Measurements from ENCODE around the gene ORC5. TPM values are rescaled to one million over a fixed set of nuclear protein-coding genes. Genes with fewer than 3 reads are reported as not detected.

The ORC5 gene
- total RNA-seq, 1 experiment from 2014 or later = 25.9 TPM

GRCh38 chr7:104111271-104111670 is 96.5 kb downstream of the ORC5 start:
- Histone ChIP-seq H3K27me3 (ENCODE audit: insufficient read depth, low read length) (no peaks in the 10 kb centered on the region), H4K91ac (ENCODE audit: insufficient read length, low read depth, low read length) (no peak overlapping the region), H2BK15ac (ENCODE audit: low read depth, low read length) (no peak overlapping the region), H3K79me2 (ENCODE audit: insufficient read depth, low read length) (no peaks in the 10 kb centered on the region), H2BK12ac (ENCODE audit: insufficient read length, low read depth, low read length) (no peak overlapping the region), H3K27ac (ENCODE audit: insufficient read length, low read depth, low read length) (no peak overlapping the region), H3K4ac (ENCODE audit: low read depth, low read length) (no peak overlapping the region), H2BK20ac (ENCODE audit: low read depth, low read length, poor library complexity, severe bottlenecking) (no peak overlapping the region), H3K56ac (ENCODE audit: insufficient read length, low read depth, low read length) (no peak overlapping the region), H3K79me1 (ENCODE audit: insufficient read depth, low read depth, low read length, poor library complexity, severe bottlenecking) (no peaks in the 10 kb centered on the region), H3K4me1 (ENCODE audit: insufficient read depth, low read length) (no peaks in the 10 kb centered on the region), H2AK5ac (ENCODE audit: insufficient read length, low read length) (no peak overlapping the region), H3K14ac (ENCODE audit: insufficient read depth, low read length) (no peak overlapping the region), H4K5ac (ENCODE audit: insufficient read length, low read depth, low read length) (no peak overlapping the region), H3K23ac (ENCODE audit: insufficient read length, low read depth, low read length) (no peak overlapping the region), H3T11ph (ENCODE audit: low read length) (no peak overlapping the region), H3K4me2 (ENCODE audit: insufficient read depth, insufficient read length, low read length) (no peak overlapping the region), H2BK5ac (ENCODE audit: insufficient read length, low read length) (no peak overlapping the region), H3K9me3 (ENCODE audit: control insufficient read depth, low read depth, low read length) (no peaks in the 10 kb centered on the region), H3K9ac (ENCODE audit: extremely low read depth, insufficient read length, low read length) (no peak overlapping the region), H3K18ac (ENCODE audit: insufficient read length, low read depth, low read length) (no peak overlapping the region), H2AFZ (ENCODE audit: low read length) (no peak overlapping the region), H4K8ac (replicated peaks; ENCODE audit: insufficient read length, low read depth, low read length) (no peak overlapping the region), H2BK120ac (ENCODE audit: low read depth, low read length, poor library complexity, severe bottlenecking) (no peak overlapping the region), H4K20me1 (ENCODE audit: control insufficient read depth, insufficient read depth, insufficient read length) (no peaks in the 10 kb centered on the region), H3K23me2 (ENCODE audit: insufficient read length, low read depth, low read length, poor library complexity, severe bottlenecking) (no peaks in the 10 kb centered on the region)
- Mint-ChIP-seq H3K4me3 (no peak overlapping the region), H3K27ac (0 out of 7 replicates have a peak overlapping the region, but pooled peaks of 1 of the 3 experiments have one; percentile 46), H3K36me3 (ENCODE audit: insufficient read depth in 1 of 3, low read depth in 3 of 3) (no peaks in the 10 kb centered on the region), H3K9me3 (no peaks in the 10 kb centered on the region), H3K27me3 (ENCODE audit: low read depth) (no peaks in the 10 kb centered on the region), H3K4me1 (peaks cover 3 to 6% of the 10 kb centered on the region in 2 experiments; a peak in 3 of 4 replicates)
- no CpG with 5 or more reads among the region's 2 CpGs for WGBS (ENCODE audit: extremely low coverage, insufficient read length, low lambda C conversion rate)
- no peak for DNase-seq
- no peak for TF ChIP-seq CTCF (conservative IDR thresholded peaks at IDR 0.05)
